Smooth muscle cell (in vitro differentiated cells): ENCODE results near the gene SLC6A17. TPM values are rescaled to one million over a fixed set of nuclear protein-coding genes. Genes with fewer than 3 reads are reported as not detected.

Experiments used
- DNase-seq: peaks from one replicate; lab custom pipeline; 2025; ENCODE audit not compliant: unreplicated experiment; lab: John Stamatoyannopoulos, UW
- H2AFZ ChIP-seq: fragments of 200-600 bp; sonication (generic); 2 replicates; pipeline ENCODE4 v1.6.0; 2016; ENCODE audit warnings: antibody characterized with exemption, low read depth, mild to moderate bottlenecking
- H3F3A ChIP-seq: fragments of 200-600 bp; sonication (generic); 2 replicates; pipeline ENCODE4 v1.6.0; 2017; ENCODE audit warnings: antibody characterized with exemption, low read depth
- H3K27ac ChIP-seq: fragments of 200-600 bp; sonication (generic); 2 replicates; pipeline ENCODE4 v1.5.1; 2016; ENCODE audit warnings: low read depth, mild to moderate bottlenecking
- H3K27me3 ChIP-seq: fragments of 200-600 bp; sonication (generic); 2 replicates; pipeline ENCODE4 v1.6.1; 2016; ENCODE audit warnings: low read depth, mild to moderate bottlenecking
- H3K36me3 ChIP-seq: fragments of 200-600 bp; sonication (generic); 2 replicates; pipeline ENCODE4 v1.5.1; 2016; ENCODE audit warnings: low read depth
- H3K4me1 ChIP-seq: fragments of 200-600 bp; sonication (generic); 2 replicates; pipeline ENCODE4 v1.5.1; 2016; ENCODE audit warnings: low read depth
- H3K4me2 ChIP-seq: fragments of 200-600 bp; sonication (generic); 2 replicates; pipeline ENCODE4 v1.6.0; 2016; ENCODE audit warnings: mild to moderate bottlenecking
- H3K4me3 ChIP-seq: fragments of 200-600 bp; sonication (generic); 2 replicates; pipeline ENCODE4 v1.5.1; 2016; ENCODE audit warnings: mild to moderate bottlenecking
- H3K79me2 ChIP-seq: fragments of 200-600 bp; sonication (generic); 2 replicates; pipeline ENCODE4 v1.6.0; 2016; ENCODE audit warnings: low read depth, mild to moderate bottlenecking
- H3K9ac ChIP-seq: fragments of 200-600 bp; sonication (generic); 2 replicates; pipeline ENCODE4 v1.6.0; 2016; ENCODE audit warnings: low read depth
- H3K9me3 ChIP-seq: fragments of 200-600 bp; sonication (generic); replicated peaks from 2 replicates; pipeline ENCODE4 v1.5.1; 2016; ENCODE audit warnings: low read depth
- H4K20me1 ChIP-seq: fragments of 200-600 bp; sonication (generic); 2 replicates; pipeline ENCODE4 v1.6.0; 2016; ENCODE audit warnings: low read depth
- WGBS: methylation state at CpG from one replicate; pipeline ENCODE4 v1.1.7; 2016; ENCODE audit warnings: low lambda C conversion rate; 5-methylcytosine and 5-hydroxymethylcytosine counted together
- polyA plus RNA-seq: library from polyadenylated mRNA; unstranded; fragments of >200 nt; fragmentation: Nextera tagmentation; extraction: Ambion mirVana; gene quantifications from 2 replicates; pipeline ENCODE4 v1.2.1, GENCODE V29; 2016
- total RNA-seq: library from RNA; depleted of rRNA; stranded (reverse); fragments of >200 nt; gene quantifications from 2 replicates; pipeline ENCODE4 v1.2.3, GENCODE V29; 2014
- TF ChIP-seq, protein P1 (sequence below): fragments of 200-600 bp; sonication (generic); IDR thresholded peaks from 2 replicates; pipeline ENCODE4 v1.5.1; 2017; ENCODE audit warnings: borderline replicate concordance, mild to moderate bottlenecking, antibody characterized with exemption; ENCODE audit not compliant: insufficient read depth, poor library complexity, severe bottlenecking

SLC6A17 gene
- total and polyA plus RNA-seq, 2 experiments from 2014 or later: 3.2 to 4.0 TPM

GRCh38 chr1:110151175-110151669 is 928 bp downstream of the SLC6A17 start:
- Histone ChIP-seq H3K4me2 (peak overlapping the region; percentile 96), H3F3A (no peaks in the 10 kb centered on the region), H3K79me2 (no peaks in the 10 kb centered on the region), H4K20me1 (peaks cover 8% of the 10 kb centered on the region), H3K4me3 (peak overlapping the region; percentile 56), H2AFZ (peak overlapping the region; percentile 72), H3K9me3 (no peaks in the 10 kb centered on the region), H3K9ac (no peak overlapping the region), H3K4me1 (peaks cover 12% of the 10 kb centered on the region), H3K27me3 (peaks cover 80% of the 10 kb centered on the region), H3K36me3 (no peaks in the 10 kb centered on the region), H3K27ac (no peak overlapping the region)
- TF ChIP-seq, protein P1, sequence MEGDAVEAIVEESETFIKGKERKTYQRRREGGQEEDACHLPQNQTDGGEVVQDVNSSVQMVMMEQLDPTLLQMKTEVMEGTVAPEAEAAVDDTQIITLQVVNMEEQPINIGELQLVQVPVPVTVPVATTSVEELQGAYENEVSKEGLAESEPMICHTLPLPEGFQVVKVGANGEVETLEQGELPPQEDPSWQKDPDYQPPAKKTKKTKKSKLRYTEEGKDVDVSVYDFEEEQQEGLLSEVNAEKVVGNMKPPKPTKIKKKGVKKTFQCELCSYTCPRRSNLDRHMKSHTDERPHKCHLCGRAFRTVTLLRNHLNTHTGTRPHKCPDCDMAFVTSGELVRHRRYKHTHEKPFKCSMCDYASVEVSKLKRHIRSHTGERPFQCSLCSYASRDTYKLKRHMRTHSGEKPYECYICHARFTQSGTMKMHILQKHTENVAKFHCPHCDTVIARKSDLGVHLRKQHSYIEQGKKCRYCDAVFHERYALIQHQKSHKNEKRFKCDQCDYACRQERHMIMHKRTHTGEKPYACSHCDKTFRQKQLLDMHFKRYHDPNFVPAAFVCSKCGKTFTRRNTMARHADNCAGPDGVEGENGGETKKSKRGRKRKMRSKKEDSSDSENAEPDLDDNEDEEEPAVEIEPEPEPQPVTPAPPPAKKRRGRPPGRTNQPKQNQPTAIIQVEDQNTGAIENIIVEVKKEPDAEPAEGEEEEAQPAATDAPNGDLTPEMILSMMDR: no peak
- DNase-seq: no peak
- WGBS: 21% methylated on average over 35 of the region's 37 CpGs

GRCh38 chr1:110152133-110152785 is 2.0 kb downstream of the SLC6A17 start:
- Histone ChIP-seq H3F3A (no peaks in the 10 kb centered on the region), H3K36me3 (no peaks in the 10 kb centered on the region), H3K79me2 (no peaks in the 10 kb centered on the region), H3K27me3 (peaks cover 71% of the 10 kb centered on the region), H4K20me1 (peaks cover 8% of the 10 kb centered on the region), H3K4me3 (no peak overlapping the region), H3K4me2 (peak overlapping the region; percentile 96), H3K4me1 (peaks cover 12% of the 10 kb centered on the region), H3K9me3 (no peaks in the 10 kb centered on the region), H2AFZ (no peak overlapping the region), H3K27ac (no peak overlapping the region), H3K9ac (no peak overlapping the region)
- 36% methylated on average over 8 of the region's 8 CpGs for WGBS
- TF ChIP-seq, protein P1: no peak
- no peak for DNase-seq

GRCh38 chr1:110153407-110153950 is 3.2 kb downstream of the SLC6A17 start:
- no peak overlapping the region for H3K27ac ChIP-seq
- no peak overlapping the region for H2AFZ ChIP-seq
- no peak overlapping the region for H3K4me3 ChIP-seq
- H3K9me3 ChIP-seq: no peaks in the 10 kb centered on the region
- TF ChIP-seq, protein P1: no peak
- no peak overlapping the region for H3K4me2 ChIP-seq
- H3K36me3 ChIP-seq: no peaks in the 10 kb centered on the region
- peaks cover 58% of the 10 kb centered on the region for H3K27me3 ChIP-seq
- no peak for DNase-seq
- H3K4me1 ChIP-seq: peaks cover 12% of the 10 kb centered on the region
- H4K20me1 ChIP-seq: peaks cover 8% of the 10 kb centered on the region
- H3K79me2 ChIP-seq: no peaks in the 10 kb centered on the region
- no peak overlapping the region for H3K9ac ChIP-seq
- no peaks in the 10 kb centered on the region for H3F3A ChIP-seq
